NCI-H526 treated with DMSO at 0.1 percent for 48 hours (cell line): ENCODE results near the gene DSG1.
"Not testable (repeated sequence)": the region's sequence is repeated elsewhere in the genome, so short reads cannot be mapped to it uniquely, and the experiment has no call there.

ENCODE experiments used
- DNase-seq: peaks from one replicate; lab custom pipeline; 2025; lab: John Stamatoyannopoulos, UW

DSG1 gene

DNA sequence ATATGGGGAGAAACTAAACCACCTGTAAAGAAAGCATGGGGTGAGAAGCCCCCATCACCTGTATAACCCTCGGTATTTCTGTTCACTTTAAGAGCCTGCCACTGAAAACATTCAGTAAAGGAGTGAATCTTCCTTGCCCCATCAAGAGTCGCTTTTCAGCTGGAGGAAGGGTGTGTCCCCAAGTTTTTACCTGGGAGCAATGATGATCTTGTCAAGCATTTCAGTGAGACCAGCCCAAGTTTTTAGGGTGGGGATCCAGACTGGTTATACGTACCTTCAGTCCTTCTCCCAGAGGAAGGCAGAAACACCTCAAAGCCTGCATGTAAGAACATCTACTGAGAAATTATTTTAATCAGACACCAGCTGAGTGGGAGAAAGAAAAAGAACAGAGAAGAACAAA lies at the start of gene DSG1:
Gene DSG1 (plus strand): TSS at position 301 of the 400 bp plus-strand sequence. CDS start 141 bp downstream, outside the sequence.
- no peak for DNase-seq

DNA sequence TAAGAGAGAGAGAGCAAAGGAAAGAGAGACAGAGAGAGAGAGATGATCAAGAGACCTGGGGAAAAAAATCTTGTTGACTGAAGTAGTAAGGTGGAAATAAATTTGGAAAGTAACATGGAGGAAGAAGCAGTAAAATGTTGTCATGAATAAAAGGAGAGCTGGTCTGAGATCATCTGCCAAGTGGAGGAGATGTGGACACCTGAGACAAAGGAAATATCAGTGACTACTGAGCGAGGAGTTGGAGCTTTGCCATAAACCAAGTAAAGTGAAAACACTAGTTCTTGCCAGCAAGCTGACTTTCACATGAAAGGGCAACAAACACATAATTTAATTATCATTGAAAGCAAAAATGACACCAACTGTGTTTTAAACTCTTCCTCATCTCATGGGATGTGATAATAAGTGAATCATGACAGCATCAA lies 49.0 kb upstream of the DSG1 start:
- no peak for DNase-seq

DNA sequence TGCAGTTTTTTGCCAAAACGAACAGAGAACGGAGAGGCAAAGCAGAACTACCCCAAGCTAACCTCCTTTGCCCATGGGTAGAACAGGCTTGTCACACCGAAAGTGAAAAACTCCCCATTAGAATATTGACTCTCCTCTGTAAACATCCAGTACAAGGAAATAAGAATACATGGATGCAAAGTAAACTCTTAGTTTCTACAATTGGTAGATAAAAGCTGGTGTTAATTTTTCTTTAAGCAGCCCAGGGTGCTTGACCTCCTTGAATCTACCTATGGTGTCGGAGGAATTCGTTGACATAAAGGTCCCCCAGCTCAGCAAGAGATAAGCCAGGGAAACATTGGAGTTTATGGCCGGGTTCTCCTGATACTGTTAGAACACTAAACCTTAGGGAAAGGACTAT lies 48.4 kb upstream of the DSG1 start:
- DNase-seq: no peak

DNA sequence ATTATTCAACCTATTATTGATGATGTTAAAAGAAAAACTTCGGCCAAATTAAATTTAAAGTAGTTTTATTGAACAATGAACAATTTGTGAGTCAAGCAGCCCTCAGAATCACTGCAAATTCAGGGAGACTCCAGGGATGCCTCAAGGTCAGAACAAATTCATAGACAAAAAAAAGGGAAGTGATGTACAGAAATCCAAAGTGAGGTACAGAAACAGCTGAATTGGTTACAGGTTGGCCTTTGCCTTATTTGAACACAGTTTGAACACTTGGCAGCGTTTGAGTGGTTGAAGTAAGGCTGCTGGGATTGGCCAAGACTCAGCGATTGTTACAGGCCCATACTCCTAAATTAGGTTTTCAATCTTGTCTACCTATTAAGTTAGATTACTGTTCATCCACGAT lies 47.4 kb upstream of the DSG1 start:
- no peak for DNase-seq

DNA sequence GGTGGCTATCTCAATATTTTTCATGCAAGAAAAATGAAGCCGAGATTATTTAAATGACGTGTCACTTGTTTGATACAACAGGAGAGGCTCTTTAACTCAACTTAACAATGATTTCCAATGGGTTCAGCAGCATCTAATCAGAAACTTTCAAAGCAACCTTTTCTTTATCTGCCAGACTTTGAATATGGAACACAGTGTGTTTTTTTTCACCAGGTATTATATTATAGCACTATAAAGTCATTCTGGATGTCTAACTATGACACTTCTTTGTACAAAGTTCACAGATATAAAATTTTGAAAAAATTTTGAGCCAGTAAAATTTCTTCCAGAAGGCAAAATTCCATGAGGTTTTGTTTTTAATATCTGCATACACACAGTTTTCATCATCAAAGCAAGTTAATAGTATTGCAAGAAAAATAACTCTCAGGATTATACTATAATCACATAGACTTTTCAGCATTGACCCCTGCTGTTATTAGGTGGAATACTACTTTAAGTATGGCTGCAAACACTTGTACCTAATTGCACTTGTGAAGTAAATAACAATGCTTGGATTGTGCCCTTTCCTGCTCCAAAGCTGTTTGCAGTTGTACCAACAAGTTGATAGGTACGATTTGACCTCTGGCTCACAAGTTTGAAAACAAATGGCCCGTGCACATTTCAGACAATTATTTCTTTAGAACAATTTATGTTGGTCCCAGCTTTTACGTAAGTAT lies 44.0 kb upstream of the DSG1 start:
- no peak for DNase-seq

DNA sequence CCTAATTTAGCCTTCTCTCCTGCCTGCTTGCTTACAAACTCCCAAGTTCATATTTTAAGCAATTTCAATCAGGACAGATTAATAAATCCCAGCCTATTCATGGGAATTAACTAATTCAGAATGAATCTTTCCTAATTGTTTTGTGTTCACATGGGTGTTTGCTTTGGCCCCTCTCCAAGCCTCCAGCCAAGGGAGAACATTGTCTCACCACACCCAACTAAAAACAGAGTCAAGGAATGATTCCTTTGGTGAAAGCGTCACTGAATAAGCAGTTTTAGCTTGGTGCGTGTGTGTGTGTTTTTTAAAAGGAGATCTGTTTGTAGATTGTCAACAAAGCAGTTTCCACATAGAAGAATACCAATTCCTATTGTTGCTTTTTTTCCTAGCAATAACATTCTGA lies 43.0 kb upstream of the DSG1 start:
- DNase-seq: no peak

DNA sequence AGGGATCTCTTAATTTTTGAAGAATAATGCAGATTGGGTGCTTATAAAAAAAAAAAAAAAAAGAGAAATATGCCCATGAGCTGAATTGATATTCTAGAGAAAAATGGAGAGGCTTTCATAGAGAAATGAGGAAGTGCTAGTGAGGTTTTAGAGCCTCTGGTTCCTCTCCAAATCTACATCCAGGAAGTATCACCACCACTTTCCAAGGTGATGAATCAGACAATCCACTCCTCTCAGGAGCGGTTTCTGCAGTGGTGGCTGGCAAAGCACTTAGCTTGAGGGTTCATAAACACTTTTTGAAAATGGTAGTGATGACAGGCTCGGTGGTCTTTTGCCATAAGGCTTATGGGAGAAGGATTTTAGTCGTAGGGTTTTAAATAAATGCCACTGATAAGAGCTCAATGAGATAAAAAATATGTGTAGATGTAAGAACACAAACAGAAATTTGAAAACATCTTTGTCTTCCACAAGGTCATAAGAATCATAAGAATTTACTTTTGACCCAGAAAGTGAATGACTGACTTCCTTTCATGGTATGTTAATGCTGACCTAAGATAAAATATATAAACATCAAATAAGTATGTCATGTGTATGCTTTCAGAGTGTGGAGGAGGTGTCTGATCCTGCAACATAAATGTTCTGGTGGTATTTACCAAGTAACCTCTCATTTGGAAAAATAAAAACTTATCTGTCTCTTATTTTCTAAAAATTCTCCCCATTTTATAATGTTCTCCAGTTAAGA lies 42.1 kb upstream of the DSG1 start:
- DNase-seq: no peak

DNA sequence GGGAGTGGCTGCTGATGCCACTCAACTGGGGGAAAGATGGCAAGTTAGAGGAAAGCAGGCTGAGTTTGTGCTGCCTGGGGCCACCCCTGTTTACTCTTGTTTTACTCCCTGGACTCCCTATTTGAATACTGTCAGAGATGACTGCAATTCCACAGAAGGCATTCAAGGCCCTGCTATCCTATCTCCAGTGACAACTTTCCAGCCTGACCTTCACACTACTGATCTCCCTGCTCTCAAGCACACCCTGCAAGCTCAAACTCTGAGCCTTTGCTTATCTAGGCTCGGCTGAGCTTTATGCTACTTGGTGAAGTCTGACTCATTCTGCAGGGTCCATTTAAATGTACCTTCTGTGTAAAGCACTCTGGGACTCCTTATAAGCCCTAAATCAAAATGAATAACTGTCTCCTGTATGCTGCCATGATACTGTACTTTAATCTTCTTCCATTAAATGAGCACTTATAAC lies 39.3 kb upstream of the DSG1 start:
- no peak for DNase-seq

DNA sequence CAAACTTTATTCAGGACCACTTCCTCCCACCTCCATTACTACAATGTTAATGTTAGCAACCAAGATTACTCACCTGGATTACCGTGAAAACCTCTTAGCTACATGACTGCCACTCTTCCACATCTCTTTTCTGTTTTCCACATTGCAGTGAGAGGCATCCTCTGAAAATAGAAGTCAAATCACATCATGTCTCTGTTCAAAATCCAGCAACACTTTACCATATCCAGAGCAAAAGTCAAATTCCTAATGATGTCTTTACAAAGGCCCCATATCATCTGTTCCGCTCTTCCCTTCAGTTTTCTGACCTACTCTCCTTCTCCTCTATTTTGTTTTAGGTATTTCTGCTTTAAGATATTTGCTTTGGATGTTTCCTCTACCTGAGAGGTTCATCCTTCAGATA lies 37.5 kb upstream of the DSG1 start:
- DNase-seq: no peak

DNA sequence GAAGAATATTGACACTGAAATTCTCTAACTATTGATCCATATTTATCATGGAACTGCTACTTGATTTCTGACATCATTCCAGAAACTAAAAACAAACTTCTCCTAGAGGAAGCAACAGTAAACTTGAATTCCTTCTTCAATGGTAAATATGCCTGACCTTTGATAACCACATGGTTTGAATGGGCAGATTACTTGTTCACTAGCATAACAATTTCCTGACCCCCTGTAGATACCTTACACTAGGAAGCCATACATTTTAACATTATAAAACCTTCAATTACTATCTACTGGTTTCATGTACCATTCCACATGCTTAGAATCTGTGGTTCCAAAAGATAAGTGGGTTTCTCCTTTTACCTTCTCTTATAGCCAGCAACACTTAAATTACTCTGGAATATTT lies 36.5 kb upstream of the DSG1 start:
- DNase-seq: no peak

DNA sequence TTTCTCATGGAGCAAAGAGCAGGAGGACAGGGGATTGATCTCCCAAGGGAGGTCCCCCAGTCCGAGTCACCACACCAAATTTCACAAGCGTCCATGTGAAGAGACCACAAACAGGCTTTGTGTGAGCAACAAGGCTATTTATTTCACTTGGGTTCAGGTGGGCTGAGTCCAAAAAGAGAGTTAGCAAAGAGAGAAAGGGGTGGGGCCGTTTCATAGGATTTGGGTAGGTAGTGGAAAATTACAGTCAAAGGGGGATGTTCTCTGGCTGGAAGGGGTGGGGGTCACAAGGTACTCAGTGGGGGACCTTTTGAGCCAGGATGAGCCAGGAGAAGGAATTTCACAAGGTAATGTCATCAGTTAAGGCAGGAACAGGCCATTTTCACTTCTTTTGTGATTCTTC lies 28.5 kb upstream of the DSG1 start:
- DNase-seq: not testable (repeated sequence)

DNA sequence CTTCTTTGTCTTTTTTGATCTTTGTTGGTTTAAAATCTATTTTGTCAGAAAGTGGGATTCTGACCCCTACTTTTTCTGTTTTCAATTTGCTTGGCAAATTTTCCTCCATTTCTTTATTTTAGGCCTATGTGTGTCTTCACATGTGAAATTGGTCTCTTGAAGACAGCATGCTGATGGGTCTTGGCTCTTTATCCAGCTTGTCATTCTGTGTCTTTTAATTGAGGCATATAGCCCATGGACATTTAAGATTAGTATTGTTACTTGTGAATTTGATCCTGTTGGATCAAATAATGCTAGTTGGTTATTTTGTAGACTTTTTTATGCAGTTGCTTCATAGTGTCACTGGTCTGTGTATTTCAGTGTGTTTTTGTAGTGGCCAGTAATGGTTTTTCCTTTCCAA lies 26.3 kb upstream of the DSG1 start:
- DNase-seq: no peak

DNA sequence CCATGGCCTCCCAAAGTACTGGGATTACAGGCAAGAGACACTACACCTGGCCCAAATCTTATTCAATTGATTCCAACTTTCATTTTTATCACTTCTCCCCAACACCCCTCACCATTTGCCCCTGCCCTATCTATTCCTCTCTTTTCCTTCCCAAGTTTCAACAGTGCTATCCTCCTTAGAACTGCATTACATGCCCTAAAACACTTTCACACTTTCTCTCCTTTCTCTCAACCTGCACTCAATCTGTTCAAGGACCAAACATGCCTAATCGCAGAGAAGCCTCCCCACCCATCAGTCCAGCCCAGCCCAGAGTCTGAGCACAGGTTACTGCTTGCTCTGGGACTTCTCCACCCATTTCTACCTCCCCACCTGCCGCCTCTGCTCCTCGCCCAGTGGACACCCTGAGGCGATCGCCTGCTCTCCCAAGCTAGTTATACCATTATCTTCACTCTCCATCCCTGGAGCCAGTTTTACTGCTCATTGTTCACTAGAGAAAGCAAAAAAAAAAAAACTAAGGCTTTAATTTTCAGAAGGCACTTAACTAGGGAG lies 23.7 kb upstream of the DSG1 start:
- DNase-seq: no peak

DNA sequence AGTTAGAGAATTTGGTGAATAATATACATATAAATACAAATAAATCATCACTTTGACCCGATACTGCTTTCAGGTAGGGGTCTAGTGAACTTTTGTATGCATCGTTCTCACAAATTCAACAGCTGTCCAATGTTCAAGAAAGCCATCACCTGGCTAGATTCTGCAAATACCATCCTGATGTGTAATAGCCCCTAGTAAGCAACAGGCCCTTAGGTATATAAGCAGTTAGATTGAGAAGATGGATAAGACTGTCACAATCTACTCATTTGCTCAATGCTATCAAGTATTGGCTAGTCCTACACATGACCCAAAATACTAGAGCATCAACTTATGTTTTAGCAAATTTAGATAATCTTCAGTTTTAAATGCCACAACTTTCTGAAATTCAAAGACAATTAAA lies 20.7 kb upstream of the DSG1 start:
- DNase-seq: no peak

DNA sequence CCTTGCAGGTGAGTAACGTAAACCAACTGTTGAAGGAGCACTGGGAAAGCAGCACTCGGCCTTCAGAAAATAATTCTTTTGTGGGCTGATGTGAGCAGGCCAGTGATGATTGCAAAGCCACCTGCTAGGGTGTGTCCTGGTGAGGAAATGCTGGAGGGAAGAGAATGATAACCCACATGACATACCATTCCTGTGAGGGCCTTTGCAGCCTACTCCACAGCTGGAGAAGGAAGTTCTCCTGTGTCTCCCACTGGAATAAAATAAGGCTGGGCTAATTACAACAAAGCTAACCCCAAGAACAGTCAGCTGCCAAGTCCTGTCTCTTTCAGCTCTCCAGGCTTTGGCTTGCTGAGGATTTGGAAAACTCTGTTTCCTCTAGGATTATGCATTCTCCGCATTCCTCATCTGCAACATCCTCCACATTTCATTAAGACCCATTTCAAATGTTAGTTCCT lies 16.7 kb upstream of the DSG1 start:
- no peak for DNase-seq

DNA sequence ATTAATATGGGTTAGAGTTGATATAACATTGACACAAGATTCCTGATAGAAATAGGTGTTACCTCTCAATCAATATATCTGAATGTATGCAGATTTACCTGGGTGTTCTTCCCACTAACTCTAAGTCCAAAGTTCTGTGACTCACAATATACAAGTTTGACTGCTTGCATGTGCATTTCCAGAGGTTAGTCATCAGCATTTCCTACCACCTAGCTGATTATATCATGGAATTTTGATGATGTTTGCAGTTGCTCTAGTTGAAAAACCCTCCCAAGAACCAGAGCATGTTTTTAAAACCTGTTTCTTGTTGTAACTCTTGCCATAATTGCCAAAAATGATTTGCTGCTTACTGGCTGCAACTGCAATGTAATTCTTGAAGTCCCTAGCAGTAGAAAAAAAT lies 15.0 kb upstream of the DSG1 start:
- no peak for DNase-seq

DNA sequence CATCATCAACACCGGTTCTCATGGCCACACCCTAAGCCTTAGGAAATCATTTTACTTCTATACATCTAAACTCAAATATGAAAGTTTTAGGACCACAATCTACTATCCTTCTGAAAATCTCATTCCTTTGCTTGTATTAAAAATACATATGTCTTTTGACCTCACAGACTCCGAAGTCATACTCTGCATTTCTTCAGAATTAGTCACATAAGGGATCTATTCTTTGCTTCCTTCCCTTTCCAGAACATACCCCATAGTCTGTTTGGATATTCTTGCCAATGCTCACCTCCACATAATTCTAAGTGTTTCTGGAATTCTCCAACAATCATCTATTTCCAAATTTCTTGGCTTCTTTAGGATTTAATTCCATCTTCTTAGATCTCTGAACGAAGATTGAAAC lies 14.2 kb upstream of the DSG1 start:
- DNase-seq: no peak

DNA sequence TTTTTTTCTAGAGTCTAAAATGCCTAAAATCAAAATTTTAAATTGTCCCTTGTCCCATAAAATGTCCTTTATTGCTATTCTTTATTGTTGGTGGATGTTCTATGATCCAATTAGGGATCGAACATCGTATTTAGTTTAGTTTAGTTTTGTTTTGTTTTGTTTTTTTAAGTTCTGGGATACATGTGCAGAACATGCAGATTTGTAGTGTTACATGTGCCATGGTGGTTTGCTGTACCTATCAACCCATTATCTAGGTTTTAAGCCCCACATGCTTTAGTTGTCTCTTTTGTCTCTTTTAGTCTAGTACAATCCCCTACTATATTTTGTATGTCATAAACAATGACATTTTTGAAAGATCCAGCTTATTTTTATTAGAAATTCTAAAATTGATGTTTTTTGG lies 8.8 kb upstream of the DSG1 start:
- no peak for DNase-seq

DNA sequence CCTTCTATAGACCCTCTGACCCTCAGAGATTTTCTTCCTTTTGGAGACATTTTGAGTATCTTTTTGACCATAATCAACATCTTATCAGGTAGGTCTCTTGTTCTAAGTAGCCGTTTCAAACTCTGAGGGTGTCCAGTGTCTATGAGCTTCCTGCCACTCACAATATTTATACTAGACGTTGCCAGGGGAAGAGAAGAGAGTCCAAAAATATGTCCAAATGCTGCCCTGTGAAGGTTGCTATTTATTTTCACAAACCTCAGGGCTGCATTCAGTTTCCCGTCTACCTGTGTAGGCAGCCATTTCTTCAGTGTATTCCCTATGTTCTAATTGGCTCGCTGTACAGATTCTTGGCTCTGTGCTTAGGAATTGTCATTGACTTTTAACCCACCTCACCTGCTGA lies 986 bp upstream of the DSG1 start:
- no peak for DNase-seq

DNA sequence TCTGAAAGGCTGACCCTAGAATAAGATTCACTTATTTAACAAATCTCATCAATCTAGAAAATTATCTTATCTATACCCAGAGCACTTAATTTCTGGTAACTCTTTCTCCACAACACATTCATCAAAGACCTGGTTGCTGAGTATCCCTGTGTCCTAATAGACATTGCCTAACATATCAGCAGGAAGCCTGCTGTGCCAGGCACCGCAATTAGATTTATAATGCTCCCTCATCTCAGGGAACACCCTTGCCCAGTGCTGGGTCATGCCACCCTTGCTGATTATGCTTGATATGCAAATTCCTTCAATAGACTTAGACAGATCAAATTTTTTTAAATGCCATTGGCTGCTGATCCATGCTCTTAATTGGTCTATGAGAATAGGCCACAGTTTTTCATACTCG lies 3.8 kb downstream of the DSG1 start:
- DNase-seq: no peak

DNA sequence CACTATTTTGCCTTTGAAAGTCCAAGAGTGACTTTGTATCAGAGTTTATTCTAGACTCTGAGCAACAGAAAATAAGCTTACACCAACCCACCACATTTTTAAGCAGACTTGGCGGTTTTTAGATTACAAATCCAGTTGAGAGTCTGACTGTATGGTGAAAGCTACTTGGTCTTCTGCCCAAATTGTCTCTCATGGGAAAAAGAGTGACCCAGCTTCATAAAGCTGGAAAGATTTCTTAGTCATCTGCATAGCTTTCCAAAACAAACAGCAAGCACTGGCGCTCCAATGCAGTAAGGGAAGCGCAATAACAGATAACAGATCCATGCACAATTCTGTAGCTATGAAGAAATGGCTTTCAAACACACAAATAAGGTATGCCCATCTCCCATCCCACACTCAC lies 7.1 kb downstream of the DSG1 start:
- no peak for DNase-seq

DNA sequence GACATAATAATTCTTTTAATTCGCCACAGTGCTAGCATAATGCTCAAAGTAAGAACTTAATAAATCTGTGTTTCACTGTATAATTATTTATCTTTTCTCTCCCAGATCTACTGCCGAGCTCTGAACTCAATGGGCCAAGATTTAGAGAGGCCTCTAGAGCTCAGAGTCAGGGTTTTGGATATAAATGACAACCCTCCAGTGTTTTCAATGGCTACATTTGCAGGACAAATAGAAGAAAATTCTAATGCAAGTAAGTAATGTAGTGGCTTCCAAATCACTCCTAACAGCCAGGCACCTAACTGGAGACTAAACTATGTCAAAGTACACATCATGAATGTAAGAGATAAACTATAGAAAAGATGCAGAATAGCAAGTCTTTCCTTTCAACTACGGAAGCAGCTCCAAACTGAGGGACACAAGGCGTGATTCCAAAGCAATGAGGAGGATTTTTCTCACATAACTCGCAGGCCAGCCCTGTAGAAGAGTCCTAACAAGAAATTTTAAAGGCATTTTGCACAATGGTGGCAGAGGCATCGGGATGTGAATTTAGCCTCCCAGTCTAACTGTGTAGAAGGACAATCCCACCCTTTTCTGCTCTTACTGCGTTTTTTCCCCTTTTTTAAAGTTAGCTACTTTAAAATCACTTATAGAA lies 12.0 kb downstream of the DSG1 start:
- DNase-seq: no peak

DNA sequence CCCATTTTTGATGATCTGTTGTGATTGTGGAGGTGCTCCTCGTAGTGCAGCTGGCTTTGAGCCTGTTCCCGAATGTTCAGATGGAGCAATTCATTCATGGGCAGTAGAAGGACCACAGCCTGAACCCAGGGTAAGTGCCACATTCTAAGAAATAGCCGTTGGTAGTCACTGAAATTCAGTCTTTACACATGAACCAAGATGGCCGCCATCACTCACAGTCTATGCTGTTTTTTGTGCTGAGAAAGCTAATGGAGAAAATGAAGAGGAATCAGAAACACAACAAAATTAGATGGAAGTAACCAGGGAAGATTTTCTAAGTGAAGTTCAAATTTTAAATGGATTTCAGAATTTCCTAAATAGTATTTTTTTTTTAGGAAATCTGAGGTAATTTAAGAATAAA lies 25.5 kb downstream of the DSG1 start:
- DNase-seq: no peak
